Dendritic cell treated with granulocyte-macrophage colony-stimulating factor and Interleukin-4, amounts not matched to agents 40 ng/mL and 50 ng/mL, for 4 days (primary cell): Measurements from ENCODE around the gene IFT81.

Experiments used
- H3K27ac Mint-ChIP-seq: one replicate; pipeline ENCODE4 v1.8.0; 2022; ENCODE audit warnings: mild to moderate bottlenecking, mixed read lengths
- H3K27me3 Mint-ChIP-seq: one replicate; pipeline ENCODE4 v1.8.0; 2022; ENCODE audit warnings: mild to moderate bottlenecking, mixed read lengths
- H3K36me3 Mint-ChIP-seq: one replicate; pipeline ENCODE4 v1.8.0; 2022; ENCODE audit warnings: low read depth, mixed read lengths
- H3K4me1 Mint-ChIP-seq: one replicate; pipeline ENCODE4 v1.8.0; 2022; ENCODE audit warnings: low read depth, mixed read lengths
- H3K4me3 Mint-ChIP-seq: one replicate; pipeline ENCODE4 v1.8.0; 2022; ENCODE audit warnings: mild to moderate bottlenecking, moderate library complexity, mixed read lengths
- H3K9me3 Mint-ChIP-seq: one replicate; pipeline ENCODE4 v1.8.0; 2022; ENCODE audit warnings: mixed read lengths
- intact Hi-C: fragments of 100-400 bp; cut with micrococcal nuclease; formaldehyde crosslinking; loops from one replicate; pipeline ENCODE4 v1.15.0; 2022

Gene IFT81

DNA sequence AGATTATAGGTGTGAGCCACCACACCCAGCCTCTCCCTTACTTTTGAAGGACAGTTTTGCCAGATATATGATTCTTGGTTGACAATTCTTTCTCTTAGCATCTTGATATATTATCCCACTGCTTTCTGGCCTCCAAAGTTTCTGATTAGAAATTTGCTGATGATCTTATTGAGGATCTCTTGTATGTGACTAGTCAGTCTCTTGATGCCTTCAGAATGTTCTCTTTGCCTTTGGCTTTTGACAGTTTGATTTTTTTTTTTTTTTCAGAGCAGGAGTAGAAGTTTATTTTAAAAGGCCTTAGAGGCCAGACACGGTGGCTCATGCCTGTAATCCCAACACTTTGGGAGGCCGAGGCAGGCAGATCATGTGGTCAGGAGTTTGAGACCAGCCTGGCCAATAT is 32.6 kb downstream of the IFT81 start:
- Mint-ChIP-seq H3K9me3 (peaks cover 18% of the 10 kb centered on the region), H3K4me1 (no peaks in the 10 kb centered on the region), H3K4me3 (no peak overlapping the region), H3K27ac (no peak overlapping the region), H3K36me3 (peaks cover 13% of the 10 kb centered on the region), H3K27me3 (no peaks in the 10 kb centered on the region)
- intact Hi-C loops = no loop called here

DNA sequence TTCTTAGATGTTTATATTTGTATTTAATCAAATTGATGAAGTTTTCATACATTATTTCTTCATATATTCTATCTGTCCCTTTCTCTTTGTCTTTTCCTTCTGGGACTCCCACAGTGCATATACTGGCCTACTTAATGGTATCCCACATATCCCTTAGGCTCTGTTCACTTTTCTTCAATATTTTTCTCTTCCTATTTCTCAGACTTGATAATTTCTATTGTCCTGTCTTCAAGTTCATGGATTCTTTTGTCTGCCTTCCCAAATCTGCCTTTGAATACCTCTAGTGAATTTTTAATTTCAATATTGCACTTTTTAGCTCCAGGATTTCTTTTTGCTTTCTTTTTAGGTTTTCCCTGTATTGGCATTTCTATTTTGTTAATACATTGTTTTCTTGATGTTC is 33.4 kb downstream of the IFT81 start:
- Mint-ChIP-seq H3K4me3 (no peak overlapping the region), H3K4me1 (no peaks in the 10 kb centered on the region), H3K27ac (no peak overlapping the region), H3K36me3 (peaks cover 13% of the 10 kb centered on the region), H3K9me3 (peaks cover 18% of the 10 kb centered on the region), H3K27me3 (no peaks in the 10 kb centered on the region)
- intact Hi-C loops = no loop called here

GRCh38 chr12:110159671-110160245 is 35.6 kb downstream of the IFT81 start:
- intact Hi-C loops = no loop called here
- H3K27ac Mint-ChIP-seq = no peak overlapping the region
- H3K4me1 Mint-ChIP-seq = no peaks in the 10 kb centered on the region
- H3K27me3 Mint-ChIP-seq = no peaks in the 10 kb centered on the region
- peaks cover 13% of the 10 kb centered on the region for H3K36me3 Mint-ChIP-seq
- no peak overlapping the region for H3K4me3 Mint-ChIP-seq
- peaks cover 18% of the 10 kb centered on the region for H3K9me3 Mint-ChIP-seq

GRCh38 chr12:110165540-110166159 is 41.5 kb downstream of the IFT81 start:
- no peak overlapping the region for H3K27ac Mint-ChIP-seq
- H3K4me1 Mint-ChIP-seq = no peaks in the 10 kb centered on the region

DNA sequence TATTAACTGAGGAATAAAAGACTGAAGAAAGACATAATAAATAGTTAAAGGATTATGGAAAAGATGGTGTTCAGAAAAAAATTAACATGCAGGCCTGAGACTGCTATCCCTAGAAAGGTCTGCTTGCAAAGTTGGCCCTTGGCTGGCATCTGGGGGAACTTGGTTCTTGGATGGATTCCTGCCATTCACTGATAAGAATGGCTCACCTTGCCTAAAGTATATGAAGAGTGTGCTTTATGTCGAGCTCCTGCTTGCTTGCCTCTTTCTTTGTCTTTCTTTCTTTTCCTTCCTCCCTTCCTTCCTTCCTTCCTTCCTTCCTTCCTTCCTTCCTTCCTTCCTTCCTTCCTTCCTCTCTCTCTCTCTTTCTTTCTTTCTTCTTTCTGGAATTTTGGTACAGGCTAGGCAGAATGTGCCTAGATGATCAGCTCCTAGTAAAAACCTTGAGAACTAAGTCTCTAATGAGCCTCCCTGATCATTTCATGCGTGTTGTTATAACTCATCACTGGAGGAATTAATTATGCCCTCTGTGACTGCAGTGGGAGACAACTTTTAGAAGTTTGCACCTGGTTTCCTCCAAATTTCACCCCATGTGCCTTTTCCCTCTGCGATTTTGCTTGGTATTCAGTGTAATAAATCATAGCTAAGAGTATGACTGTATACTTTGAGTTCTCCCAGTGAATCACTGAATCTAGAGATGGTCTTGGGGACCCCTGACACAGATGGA is 44.7 kb downstream of the IFT81 start:
- H3K27ac Mint-ChIP-seq = no peak overlapping the region
- intact Hi-C loops = no loop called here
- no peaks in the 10 kb centered on the region for H3K27me3 Mint-ChIP-seq
- H3K4me3 Mint-ChIP-seq = no peak overlapping the region
- no peaks in the 10 kb centered on the region for H3K4me1 Mint-ChIP-seq
- H3K9me3 Mint-ChIP-seq = no peaks in the 10 kb centered on the region
- no peaks in the 10 kb centered on the region for H3K36me3 Mint-ChIP-seq

More at GRCh38 chr12:110165540-110166159, 41.5 kb downstream of the IFT81 start:
- Mint-ChIP-seq H3K27me3 (no peaks in the 10 kb centered on the region), H3K36me3 (no peaks in the 10 kb centered on the region), H3K9me3 (no peaks in the 10 kb centered on the region), H3K4me3 (no peak overlapping the region)
- intact Hi-C loops = no loop called here

- Mint-ChIP-seq H3K27me3 (no peaks in the 10 kb centered on the region), H3K27ac (no peak overlapping the region), H3K4me1 (no peaks in the 10 kb centered on the region), H3K9me3 (no peaks in the 10 kb centered on the region), H3K36me3 (no peaks in the 10 kb centered on the region), H3K4me3 (no peak overlapping the region)
- intact Hi-C loops = no loop called here
Observed at GRCh38 chr12:110170535-110171185, 46.5 kb downstream of the IFT81 start.

DNA sequence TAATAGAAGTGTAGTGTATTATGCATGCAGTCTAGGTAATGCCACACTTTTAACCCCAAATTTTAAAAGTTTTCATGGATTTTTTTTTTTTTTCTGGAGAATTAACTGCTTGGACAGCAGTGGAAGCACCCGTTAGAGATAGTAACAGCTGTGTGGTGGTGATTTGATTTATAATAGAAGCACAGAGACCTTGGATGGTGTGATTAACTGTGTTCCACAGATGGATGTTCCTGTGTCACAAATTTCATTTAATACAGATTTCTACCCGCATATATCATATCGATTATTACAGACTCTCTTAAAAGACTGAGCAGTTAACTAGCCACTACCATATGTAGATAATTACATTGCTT is 47.0 kb downstream of the IFT81 start:
- intact Hi-C loops = no loop called here
- no peaks in the 10 kb centered on the region for H3K36me3 Mint-ChIP-seq
- H3K27ac Mint-ChIP-seq = no peak overlapping the region
- no peak overlapping the region for H3K4me3 Mint-ChIP-seq
- no peaks in the 10 kb centered on the region for H3K9me3 Mint-ChIP-seq
- H3K27me3 Mint-ChIP-seq = no peaks in the 10 kb centered on the region
- H3K4me1 Mint-ChIP-seq = no peaks in the 10 kb centered on the region

DNA sequence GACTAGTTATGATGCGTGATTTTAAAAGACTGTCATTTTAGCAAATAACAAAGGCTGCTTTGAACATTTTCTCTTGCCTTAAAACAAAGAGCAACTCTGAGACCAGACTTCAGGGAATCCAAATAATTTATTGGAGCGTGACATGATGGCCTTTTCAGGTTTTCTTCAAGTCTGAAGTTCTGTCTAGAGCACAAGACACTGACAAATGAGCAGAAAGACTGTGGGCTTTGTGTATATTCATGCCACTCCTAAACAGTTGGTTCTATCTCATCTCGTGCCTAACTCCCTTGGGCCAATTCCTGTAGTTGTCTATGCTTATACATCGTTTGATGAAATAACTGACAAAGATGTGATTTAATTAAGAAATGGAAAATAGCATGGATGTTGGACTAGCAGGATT is 47.5 kb downstream of the IFT81 start:
- no peaks in the 10 kb centered on the region for H3K4me1 Mint-ChIP-seq
- H3K9me3 Mint-ChIP-seq = no peaks in the 10 kb centered on the region
- intact Hi-C loops = no loop called here
- H3K27ac Mint-ChIP-seq = no peak overlapping the region
- H3K4me3 Mint-ChIP-seq = no peak overlapping the region
- H3K36me3 Mint-ChIP-seq = no peaks in the 10 kb centered on the region
- H3K27me3 Mint-ChIP-seq = no peaks in the 10 kb centered on the region

- Mint-ChIP-seq H3K27me3 (no peaks in the 10 kb centered on the region), H3K27ac (no peak overlapping the region), H3K4me1 (no peaks in the 10 kb centered on the region), H3K9me3 (no peaks in the 10 kb centered on the region), H3K36me3 (no peaks in the 10 kb centered on the region), H3K4me3 (no peak overlapping the region)
- intact Hi-C loops = no loop called here
Observed at GRCh38 chr12:110174373-110174996, 50.3 kb downstream of the IFT81 start.

GRCh38 chr12:110175201-110175600 is 51.0 kb downstream of the IFT81 start:
- Mint-ChIP-seq H3K27ac (no peak overlapping the region), H3K4me3 (no peak overlapping the region), H3K27me3 (no peaks in the 10 kb centered on the region), H3K36me3 (no peaks in the 10 kb centered on the region), H3K9me3 (no peaks in the 10 kb centered on the region), H3K4me1 (no peaks in the 10 kb centered on the region)
- intact Hi-C loops = no loop called here

- Mint-ChIP-seq H3K27ac (no peak overlapping the region), H3K27me3 (no peaks in the 10 kb centered on the region), H3K9me3 (no peaks in the 10 kb centered on the region), H3K4me1 (no peaks in the 10 kb centered on the region), H3K4me3 (no peak overlapping the region), H3K36me3 (no peaks in the 10 kb centered on the region)
- intact Hi-C loops = no loop called here
Observed at GRCh38 chr12:110176745-110177144, 52.6 kb downstream of the IFT81 start.

- intact Hi-C loops = no loop called here
- Mint-ChIP-seq H3K27ac (no peak overlapping the region), H3K4me3 (no peak overlapping the region), H3K9me3 (no peaks in the 10 kb centered on the region), H3K36me3 (no peaks in the 10 kb centered on the region), H3K4me1 (no peaks in the 10 kb centered on the region), H3K27me3 (no peaks in the 10 kb centered on the region)
Observed at GRCh38 chr12:110179291-110179690, 55.1 kb downstream of the IFT81 start.

DNA sequence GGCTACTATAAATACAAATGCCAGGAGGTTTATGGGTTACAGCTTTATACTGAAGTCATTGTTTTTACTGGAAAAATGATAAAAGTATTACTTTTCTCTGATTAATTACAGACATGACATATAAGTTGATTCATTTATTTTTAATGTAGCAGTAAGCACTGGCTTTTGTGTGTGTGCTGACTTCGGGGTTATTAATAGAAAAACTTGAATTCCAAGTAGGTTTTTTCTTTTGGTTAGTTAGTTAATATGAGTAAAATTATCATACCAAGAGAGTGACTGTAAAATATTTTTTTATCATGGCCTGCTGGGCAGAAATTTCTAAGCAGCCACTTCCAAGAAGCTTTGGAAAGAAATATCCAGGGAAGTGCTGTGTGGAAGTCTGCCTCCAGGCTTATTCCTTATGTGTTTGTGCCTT is 56.4 kb downstream of the IFT81 start:
- no peak overlapping the region for H3K27ac Mint-ChIP-seq
- no peaks in the 10 kb centered on the region for H3K36me3 Mint-ChIP-seq
- no peak overlapping the region for H3K4me3 Mint-ChIP-seq
- no peaks in the 10 kb centered on the region for H3K4me1 Mint-ChIP-seq
- H3K27me3 Mint-ChIP-seq = no peaks in the 10 kb centered on the region
- peaks cover 2% of the 10 kb centered on the region for H3K9me3 Mint-ChIP-seq
- intact Hi-C loops = no loop called here

- Mint-ChIP-seq H3K9me3 (peaks cover 19% of the 10 kb centered on the region), H3K36me3 (peaks cover 15% of the 10 kb centered on the region), H3K27me3 (no peaks in the 10 kb centered on the region), H3K27ac (no peak overlapping the region), H3K4me3 (no peak overlapping the region), H3K4me1 (no peaks in the 10 kb centered on the region)
- intact Hi-C loops = no loop called here
Observed at GRCh38 chr12:110182281-110182680, 58.1 kb downstream of the IFT81 start.
